Measurements from ENCODE around the gene AGAP1.
"Not testable (repeated sequence)": the region's sequence is repeated elsewhere in the genome, so short reads cannot be mapped to it uniquely, and the experiment has no call there.

The AGAP1 gene

GRCh38 chr2:236124182-236124893 lies 630.5 kb downstream of the AGAP1 start:
- DNase-seq (ENCODE audit: low read depth) = no peak

DNA sequence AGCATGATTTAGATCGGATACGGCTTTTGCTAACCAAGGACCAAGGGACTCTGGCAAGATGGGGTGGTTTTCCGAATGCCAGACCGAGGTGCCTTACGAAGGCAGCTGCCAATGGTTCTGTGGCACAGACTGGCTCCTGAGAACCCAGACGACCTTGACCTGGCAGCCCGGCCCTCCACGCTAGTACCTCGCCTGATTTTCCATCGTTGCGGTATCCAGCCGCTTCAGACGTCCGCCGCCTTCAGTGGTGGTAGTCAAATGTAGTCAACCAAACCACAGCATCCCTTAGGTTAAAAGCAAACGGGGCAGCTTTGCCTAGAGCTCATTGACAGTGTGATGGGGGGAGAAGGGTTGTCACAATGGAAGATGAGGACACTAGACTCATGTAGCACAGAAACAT lies 631.7 kb downstream of the AGAP1 start:
- no peak for DNase-seq (ENCODE audit: low read depth)

DNA sequence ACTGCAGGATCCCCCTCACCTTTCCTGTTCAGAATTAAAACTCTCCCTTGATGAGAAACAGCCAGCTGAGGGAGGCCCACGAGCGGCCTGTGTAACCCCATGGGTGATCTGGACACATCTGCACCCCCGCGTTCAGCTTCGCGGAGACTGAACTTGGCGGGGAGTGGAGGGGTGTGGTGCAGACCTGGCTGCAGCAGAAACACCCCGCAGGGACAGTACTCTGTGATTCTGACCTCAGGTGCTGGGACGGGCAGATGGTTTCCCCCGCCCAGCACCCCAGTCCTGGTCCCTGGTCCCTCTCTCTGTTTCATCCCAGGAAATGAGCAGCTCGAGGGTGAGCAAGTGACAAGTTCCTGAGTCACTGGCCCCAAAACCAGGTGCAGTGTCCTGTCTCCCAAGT lies 633.2 kb downstream of the AGAP1 start:
- DNase-seq (ENCODE audit: low read depth) = no peak

DNA sequence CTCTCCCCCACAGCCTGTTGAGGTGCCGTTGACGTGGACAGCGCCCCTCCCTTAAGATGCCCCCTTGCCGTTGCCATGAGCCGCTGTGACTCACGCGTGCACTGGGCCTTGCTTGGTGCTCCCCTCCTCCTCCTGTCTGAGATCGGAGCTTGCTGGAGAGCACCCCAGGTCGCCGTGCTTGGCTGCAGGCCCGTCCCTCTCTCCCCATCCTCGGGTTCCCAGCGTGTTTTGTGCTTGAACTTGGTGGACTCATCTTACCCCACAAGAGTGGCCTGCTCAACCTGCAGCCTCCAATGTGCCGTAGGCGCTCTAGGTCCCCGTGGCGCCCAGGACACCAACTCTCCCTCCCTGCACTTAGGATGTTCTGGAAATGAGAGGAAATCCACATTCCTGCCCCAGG lies 634.5 kb downstream of the AGAP1 start:
- DNase-seq (ENCODE audit: low read depth) = no peak

DNA sequence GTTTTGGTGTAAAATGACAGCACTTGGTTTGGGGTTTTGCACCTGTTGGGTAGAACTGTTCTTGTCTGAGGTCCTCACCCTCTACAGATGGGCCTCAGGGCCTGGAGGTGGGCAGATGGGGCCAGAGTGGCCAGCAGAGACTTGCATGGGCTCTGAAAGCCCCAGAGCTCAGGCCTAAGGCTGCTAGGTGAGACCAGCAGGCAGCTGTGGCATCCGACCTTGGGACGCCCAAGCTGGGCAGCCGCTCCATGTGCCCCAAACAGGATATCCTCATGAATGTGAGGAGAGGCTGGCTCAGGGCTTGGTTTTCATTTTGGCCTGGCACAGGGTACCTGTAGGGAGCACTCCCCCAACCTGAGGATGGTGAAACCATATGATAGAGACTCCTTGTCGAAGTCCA lies 636.1 kb downstream of the AGAP1 start:
- no peak for DNase-seq (ENCODE audit: low read depth)

GRCh38 chr2:236130349-236130998 lies 636.6 kb downstream of the AGAP1 start:
- no peak for DNase-seq (ENCODE audit: low read depth)

DNA sequence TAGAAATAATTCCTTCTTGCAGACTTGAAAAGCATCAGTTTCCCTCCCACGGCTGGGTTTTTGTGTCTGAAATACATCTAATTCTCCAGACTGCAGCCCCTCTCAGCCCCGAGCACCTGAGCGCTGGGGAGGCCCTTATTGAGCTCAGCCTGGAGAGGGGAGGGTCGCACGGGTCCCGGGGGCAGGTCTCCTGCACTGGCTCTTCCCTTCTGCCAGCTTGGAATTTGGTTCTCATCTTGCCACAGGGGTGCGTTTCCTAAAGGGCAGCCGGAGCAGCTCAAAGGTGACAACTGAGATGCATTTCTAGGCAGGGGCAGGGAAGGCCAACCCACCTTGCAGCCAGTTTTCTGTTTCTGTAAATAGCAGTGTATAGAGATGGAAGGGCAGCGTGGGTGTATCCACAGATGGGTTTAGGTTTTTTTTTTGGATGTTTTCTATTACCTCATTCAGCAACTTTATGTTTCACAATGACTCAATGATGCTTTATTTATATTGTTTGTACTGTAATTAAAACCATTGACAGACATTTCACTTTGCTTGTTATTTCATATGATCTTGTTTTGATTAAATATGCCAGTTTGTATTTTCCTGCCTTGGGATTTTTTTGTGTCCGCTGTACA lies 637.3 kb downstream of the AGAP1 start:
- no peak for DNase-seq (ENCODE audit: low read depth)

GRCh38 chr2:236133410-236134012 lies 639.7 kb downstream of the AGAP1 start:
- DNase-seq (ENCODE audit: low read depth) = no peak

DNA sequence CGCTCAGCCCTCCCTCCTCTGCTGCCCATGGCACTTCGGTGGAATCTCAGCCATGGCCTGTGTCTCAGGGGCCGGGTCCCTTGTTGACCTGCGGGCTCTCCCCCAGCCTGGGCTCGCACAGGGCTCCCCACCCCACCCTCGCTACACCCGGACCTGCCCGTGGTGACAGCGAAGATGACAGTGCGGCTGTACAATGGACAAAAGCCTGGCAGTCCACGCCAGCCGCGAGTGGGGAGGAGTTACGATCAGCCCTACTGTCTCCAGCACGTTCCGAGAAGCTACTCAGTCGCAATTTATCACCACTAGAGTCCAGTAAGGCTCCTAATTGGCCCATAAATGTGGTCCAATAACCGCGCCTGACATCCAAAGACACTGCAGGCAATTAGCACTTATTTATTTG lies 642.7 kb downstream of the AGAP1 start:
- no peak for DNase-seq (ENCODE audit: low read depth)

DNA sequence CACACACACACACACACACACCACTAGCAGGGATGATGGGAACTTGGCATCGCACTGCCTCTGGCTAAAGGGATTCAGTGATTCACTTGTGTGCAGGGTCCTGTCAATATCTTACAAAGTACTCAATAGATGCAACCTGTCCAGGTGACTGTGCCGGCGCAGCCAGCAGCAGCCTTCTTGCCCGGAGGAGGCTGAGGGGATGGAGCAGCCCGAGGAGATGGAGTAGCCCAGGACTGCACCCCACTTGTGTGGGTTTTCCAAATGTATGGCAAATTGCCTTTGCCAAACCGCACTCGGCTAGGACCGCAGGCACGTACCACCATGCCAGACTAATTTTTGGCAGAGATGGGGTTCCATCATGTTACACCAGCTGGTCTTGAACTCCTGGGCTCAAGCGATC lies 643.2 kb downstream of the AGAP1 start:
- no peak for DNase-seq (ENCODE audit: low read depth)

- not testable (repeated sequence) for DNase-seq (ENCODE audit: low read depth)
These were observed 647.8 kb downstream of the AGAP1 start for GRCh38 chr2:236141616-236142015.

DNA sequence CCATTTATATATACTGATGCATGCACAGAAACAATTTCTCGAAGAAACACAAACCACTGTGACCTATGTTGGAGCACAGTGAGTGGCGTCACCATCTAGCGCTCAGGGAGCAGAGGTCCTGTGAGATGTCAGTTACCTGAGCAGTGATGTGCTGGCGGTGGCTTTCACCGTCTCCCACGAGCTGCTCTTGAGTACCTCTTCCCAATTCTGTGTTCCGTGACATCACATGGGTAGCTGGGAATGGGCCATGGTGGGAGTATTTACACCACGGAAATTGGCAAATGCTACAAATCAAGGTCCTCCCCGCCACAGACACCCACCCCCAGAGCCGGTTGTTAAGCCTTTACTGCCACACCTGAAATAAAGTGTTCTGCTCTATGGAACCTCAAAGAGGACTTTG lies 650.0 kb downstream of the AGAP1 start:
- no peak for DNase-seq (ENCODE audit: low read depth)

DNA sequence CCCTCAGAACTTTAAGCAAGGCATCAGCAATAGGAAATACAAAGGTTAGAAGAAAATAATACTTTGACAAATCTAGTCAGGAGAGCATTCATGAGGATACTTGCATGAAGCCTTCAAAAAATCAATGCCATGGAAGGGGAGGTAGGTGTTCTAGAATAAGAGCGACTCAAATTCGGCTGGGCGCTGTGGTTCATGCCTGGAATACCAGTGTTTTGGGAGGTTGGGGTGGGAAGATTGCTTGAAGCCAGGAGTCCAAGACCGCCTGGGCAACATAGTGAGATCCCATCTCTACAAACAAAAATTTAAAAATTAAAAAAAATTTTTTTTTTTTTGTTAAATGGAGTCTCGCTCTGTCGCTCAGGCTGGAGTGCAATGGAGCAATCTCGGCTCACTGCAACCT lies 652.6 kb downstream of the AGAP1 start:
- DNase-seq (ENCODE audit: low read depth) = no peak

- no peak for DNase-seq (ENCODE audit: low read depth)
These were observed 661.6 kb downstream of the AGAP1 start for GRCh38 chr2:236155406-236155805.

DNA sequence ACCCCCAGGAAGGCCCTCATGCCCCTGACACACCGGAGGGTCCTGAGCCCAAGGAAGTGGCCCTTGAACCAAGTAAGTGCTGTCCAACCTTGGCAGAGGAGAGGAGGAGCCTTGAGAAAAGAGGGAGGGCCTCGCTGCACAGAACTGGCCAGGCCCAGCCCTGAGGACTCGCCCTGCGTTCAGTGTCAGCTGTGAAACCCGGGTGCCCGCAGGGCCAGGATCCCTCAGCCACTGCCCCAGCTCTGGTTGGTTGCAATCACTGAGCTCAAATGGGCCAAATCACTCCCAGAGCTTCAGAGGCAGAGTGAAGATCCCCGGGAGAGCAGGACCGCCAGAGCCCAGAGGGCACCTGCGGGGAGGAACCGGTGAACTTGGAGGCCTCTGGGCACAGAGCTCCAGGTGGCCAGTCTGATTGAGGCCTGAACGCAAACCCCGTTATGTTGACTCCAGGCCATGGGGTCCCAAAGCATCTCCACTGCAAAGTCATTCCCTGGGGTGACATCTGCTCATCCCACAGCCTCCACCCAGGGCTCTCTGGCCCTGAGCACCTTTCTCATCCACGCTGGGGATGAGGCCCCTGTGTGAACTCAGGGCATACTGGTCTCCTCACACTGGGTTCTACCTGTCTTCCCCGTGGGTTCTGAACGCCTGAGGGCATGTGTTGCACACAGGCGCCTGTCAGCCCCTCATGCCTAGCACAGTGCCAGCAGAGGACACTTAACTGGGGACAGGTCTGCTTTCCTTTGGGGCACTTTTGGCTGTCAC lies 662.4 kb downstream of the AGAP1 start:
- no peak for DNase-seq (ENCODE audit: low read depth)

GRCh38 chr2:236156860-236157194 lies 663.0 kb downstream of the AGAP1 start:
- no peak for DNase-seq (ENCODE audit: low read depth)

DNA sequence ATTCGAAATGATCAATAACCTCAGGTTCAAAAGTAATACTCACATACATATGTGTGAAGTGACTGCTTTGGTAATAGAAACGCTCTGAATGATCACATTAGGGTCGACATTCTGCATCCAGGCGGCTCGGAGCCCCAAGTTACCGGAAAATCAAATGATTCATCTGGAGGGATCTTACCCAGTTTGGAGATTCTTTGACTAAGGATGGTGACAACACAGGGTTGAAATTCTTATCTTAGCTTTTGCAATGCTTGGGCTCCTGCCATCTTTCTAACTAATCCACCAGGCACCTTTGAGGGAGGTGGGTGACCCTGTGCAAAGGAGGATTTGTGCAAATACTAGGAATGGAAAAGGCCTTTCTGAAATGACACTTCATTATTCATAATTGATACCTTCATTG lies 663.5 kb downstream of the AGAP1 start:
- no peak for DNase-seq (ENCODE audit: low read depth)

GRCh38 chr2:236157815-236158498 lies 664.1 kb downstream of the AGAP1 start:
- no peak for DNase-seq (ENCODE audit: low read depth)

DNA sequence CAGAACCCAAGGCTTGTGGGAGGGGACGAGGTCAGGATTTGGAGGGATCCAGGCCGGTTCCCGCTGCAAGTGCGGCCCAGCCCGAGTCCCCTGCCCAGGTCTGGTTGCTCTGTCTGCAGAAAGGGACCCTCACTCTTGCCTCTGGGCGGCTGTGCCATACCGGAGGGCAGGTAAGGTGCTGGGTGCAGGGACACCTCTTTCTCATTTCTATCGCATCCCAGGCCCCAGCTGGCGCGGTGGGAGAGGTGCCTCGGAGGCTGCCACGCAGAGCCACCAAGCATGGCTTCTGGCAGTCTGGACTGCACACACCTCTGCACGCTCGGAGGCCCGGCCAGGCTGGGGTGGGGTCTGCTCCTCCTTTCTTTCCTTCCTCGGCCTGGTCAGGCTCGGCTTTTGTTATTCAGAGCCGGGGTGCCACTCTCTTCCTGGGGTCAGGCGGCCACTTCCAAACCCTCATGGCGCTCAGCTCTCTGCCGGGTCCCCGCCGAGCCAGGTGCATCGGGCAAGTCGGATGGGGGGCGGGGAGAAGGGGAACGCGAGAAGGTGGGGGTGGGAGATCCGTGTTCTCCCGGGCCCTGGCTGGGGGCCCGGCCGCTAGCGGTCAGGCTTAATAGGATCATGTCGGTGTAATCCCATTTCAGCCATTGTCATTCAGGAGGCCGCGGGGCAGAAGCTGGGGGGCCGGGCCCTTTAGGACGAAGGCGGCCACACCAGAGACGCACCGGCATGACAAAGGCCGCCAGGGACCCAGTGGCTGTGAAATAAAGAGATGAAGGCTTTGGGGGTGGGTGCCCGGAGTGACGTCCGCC lies 665.3 kb downstream of the AGAP1 start:
- no peak for DNase-seq (ENCODE audit: low read depth)

DNA sequence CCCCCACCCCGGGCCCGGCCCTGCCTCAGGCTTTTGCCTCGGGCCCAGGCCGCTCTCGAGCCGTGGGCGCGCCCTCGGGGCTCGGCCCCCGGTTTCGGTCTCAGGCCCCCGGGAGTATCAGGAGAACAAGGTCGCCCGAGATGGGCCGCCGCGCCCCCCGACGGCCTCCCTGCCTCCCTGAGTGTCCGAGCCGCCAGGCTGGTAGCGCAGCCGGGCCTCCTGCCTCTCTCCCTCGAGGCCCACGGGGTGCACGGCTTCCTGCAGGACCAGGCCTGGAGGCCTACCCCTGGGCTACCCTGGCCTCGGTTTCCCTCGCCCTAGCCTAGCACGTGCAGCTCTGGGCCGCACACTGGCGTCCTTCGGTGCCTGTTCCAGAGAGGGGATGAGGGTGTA lies 665.9 kb downstream of the AGAP1 start:
- DNase-seq (ENCODE audit: low read depth) = no peak
